Measurements from ENCODE around the gene CILP.

The CILP gene

GRCh38 chr15:65206750-65207149 is 4.5 kb downstream of the CILP start:
- Histone ChIP-seq H3K36me3 (replicated peaks; ENCODE audit: low read depth, low read length) (no peaks in the 10 kb centered on the region), H3K4me2 (ENCODE audit: low read length) (no peak overlapping the region), H3K79me2 (ENCODE audit: low read length) (no peaks in the 10 kb centered on the region), H3K4me3 (ENCODE audit: low read length) (no peak overlapping the region), H3K9ac (ENCODE audit: low read length) (no peak overlapping the region), H3K27ac (ENCODE audit: low read length) (no peak overlapping the region), H3K27me3 (ENCODE audit: low read depth, low read length) (peaks cover 8% of the 10 kb centered on the region), H3K9me3 (ENCODE audit: insufficient read depth, low read length) (no peaks in the 10 kb centered on the region), H4K20me1 (ENCODE audit: insufficient read depth, low read length) (no peaks in the 10 kb centered on the region), H3K4me1 (ENCODE audit: low read length) (no peaks in the 10 kb centered on the region), H2AFZ (ENCODE audit: low read depth, low read length) (no peak overlapping the region)
- TF ChIP-seq CTCF (IDR thresholded peaks at IDR 0.05; ENCODE audit: low read depth, low read length): no peak
- no peak for TF ChIP-seq EZH2phosphoT487 (IDR thresholded peaks at IDR 0.05; ENCODE audit: low read depth)

GRCh38 chr15:65204931-65205660 is 6.2 kb downstream of the CILP start:
- H3K27me3 ChIP-seq (ENCODE audit: low read depth, low read length): peaks cover 8% of the 10 kb centered on the region
- no peak overlapping the region for H3K4me3 ChIP-seq (ENCODE audit: low read length)
- TF ChIP-seq EZH2phosphoT487 (IDR thresholded peaks at IDR 0.05; ENCODE audit: low read depth) (no peak), CTCF (IDR thresholded peaks at IDR 0.05; ENCODE audit: low read depth, low read length) (no peak)
- H3K4me2 ChIP-seq (ENCODE audit: low read length): no peak overlapping the region
- H3K79me2 ChIP-seq (ENCODE audit: low read length): no peaks in the 10 kb centered on the region
- H3K36me3 ChIP-seq (replicated peaks; ENCODE audit: low read depth, low read length): no peaks in the 10 kb centered on the region
- no peaks in the 10 kb centered on the region for H3K4me1 ChIP-seq (ENCODE audit: low read length)
- no peak overlapping the region for H2AFZ ChIP-seq (ENCODE audit: low read depth, low read length)
- H4K20me1 ChIP-seq (ENCODE audit: insufficient read depth, low read length): no peaks in the 10 kb centered on the region
- H3K27ac ChIP-seq (ENCODE audit: low read length): no peak overlapping the region
- H3K9me3 ChIP-seq (ENCODE audit: insufficient read depth, low read length): no peaks in the 10 kb centered on the region
- no peak overlapping the region for H3K9ac ChIP-seq (ENCODE audit: low read length)

- no peak overlapping the region for H2AFZ ChIP-seq (ENCODE audit: low read depth, low read length)
- H3K4me1 ChIP-seq (ENCODE audit: low read length): no peaks in the 10 kb centered on the region
- H3K4me2 ChIP-seq (ENCODE audit: low read length): no peak overlapping the region
- no peaks in the 10 kb centered on the region for H3K36me3 ChIP-seq (replicated peaks; ENCODE audit: low read depth, low read length)
- no peak overlapping the region for H3K27ac ChIP-seq (ENCODE audit: low read length)
- H3K9me3 ChIP-seq (ENCODE audit: insufficient read depth, low read length): no peaks in the 10 kb centered on the region
- no peaks in the 10 kb centered on the region for H4K20me1 ChIP-seq (ENCODE audit: insufficient read depth, low read length)
- no peak overlapping the region for H3K4me3 ChIP-seq (ENCODE audit: low read length)
- H3K27me3 ChIP-seq (ENCODE audit: low read depth, low read length): peaks cover 8% of the 10 kb centered on the region
- H3K9ac ChIP-seq (ENCODE audit: low read length): no peak overlapping the region
- H3K79me2 ChIP-seq (ENCODE audit: low read length): no peaks in the 10 kb centered on the region
- TF ChIP-seq EZH2phosphoT487 (IDR thresholded peaks at IDR 0.05; ENCODE audit: low read depth): no peak
Measured at GRCh38 chr15:65204236-65204930, 6.9 kb downstream of the CILP start.

GRCh38 chr15:65201918-65202317 is 9.4 kb downstream of the CILP start:
- H3K36me3 ChIP-seq (replicated peaks; ENCODE audit: low read depth, low read length): no peaks in the 10 kb centered on the region
- H3K4me3 ChIP-seq (ENCODE audit: low read length): no peak overlapping the region
- no peaks in the 10 kb centered on the region for H3K9me3 ChIP-seq (ENCODE audit: insufficient read depth, low read length)
- no peaks in the 10 kb centered on the region for H3K4me1 ChIP-seq (ENCODE audit: low read length)
- no peak overlapping the region for H3K9ac ChIP-seq (ENCODE audit: low read length)
- H4K20me1 ChIP-seq (ENCODE audit: insufficient read depth, low read length): no peaks in the 10 kb centered on the region
- H3K27ac ChIP-seq (ENCODE audit: low read length): no peak overlapping the region
- no peak for TF ChIP-seq CTCF (IDR thresholded peaks at IDR 0.05; ENCODE audit: low read depth, low read length)
- no peak overlapping the region for H3K4me2 ChIP-seq (ENCODE audit: low read length)
- H2AFZ ChIP-seq (ENCODE audit: low read depth, low read length): no peak overlapping the region
- H3K79me2 ChIP-seq (ENCODE audit: low read length): no peaks in the 10 kb centered on the region
- H3K27me3 ChIP-seq (ENCODE audit: low read depth, low read length): peaks cover 12% of the 10 kb centered on the region

Data from OCI-LY3 (cell line).